ENCODE measurements around the gene ENO4. TPM values are rescaled to one million over a fixed set of nuclear protein-coding genes. Genes with fewer than 3 reads are reported as not detected.

ENO4 gene, protein sequence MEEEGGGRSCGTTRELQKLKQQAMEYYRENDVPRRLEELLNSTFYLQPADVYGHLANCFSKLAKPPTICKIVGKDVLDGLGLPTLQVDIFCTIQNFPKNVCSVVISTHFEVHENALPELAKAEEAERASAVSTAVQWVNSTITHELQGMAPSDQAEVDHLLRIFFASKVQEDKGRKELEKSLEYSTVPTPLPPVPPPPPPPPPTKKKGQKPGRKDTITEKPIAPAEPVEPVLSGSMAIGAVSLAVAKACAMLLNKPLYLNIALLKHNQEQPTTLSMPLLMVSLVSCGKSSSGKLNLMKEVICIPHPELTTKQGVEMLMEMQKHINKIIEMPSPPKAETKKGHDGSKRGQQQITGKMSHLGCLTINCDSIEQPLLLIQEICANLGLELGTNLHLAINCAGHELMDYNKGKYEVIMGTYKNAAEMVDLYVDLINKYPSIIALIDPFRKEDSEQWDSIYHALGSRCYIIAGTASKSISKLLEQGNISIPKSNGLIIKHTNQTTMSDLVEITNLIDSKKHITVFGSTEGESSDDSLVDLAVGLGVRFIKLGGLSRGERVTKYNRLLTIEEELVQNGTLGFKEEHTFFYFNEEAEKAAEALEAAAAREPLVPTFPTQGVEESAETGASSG
- 0.46 TPM for total RNA-seq
- long read RNA-seq, partial matches to known transcripts = 0 of 1 reads
- long read RNA-seq, other reads (novel, unspliced or antisense) = 1 of 1 reads

DNA sequence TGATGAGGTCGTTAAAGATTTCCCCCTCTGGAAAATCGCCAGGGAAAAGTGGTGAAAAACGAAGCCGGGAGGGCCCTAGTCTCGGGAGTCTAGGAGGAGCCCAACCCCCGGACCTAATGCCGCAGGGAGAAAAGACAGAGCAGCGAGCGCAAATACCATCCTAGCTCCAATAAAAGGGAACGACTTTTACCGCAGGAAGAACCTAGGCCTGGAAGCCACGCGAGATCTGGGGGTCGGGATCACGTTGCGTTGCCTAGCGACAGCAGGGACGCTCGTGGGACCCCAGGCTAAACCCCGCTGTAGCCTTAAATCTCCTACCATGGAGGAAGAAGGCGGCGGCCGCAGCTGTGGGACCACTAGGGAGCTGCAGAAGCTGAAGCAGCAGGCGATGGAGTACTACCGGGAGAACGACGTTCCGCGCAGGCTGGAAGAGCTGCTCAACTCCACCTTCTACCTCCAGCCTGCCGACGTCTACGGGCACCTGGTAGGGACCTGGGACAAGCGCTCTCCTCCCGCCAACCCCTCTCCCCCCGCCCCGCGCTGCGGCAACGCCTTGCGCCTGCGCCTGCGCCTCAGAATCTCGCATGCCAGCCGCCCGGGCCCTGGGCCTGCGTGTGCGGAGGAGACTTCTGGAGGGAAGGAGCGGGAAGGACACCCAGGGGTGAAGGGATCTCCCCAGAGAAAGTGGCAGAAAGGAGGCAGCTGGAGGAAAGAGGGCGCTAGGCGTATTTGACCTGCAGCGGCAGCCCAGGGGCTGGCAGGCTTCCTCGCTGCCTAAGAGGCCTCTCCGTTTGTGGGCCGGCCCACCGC, at the start of gene ENO4:
Gene ENO4, plus strand, starts transcription at position 252 of the 810 bp plus-strand sequence. Its CDS starts 68 bp downstream, at position 320.
- intact Hi-C loops (cut with DNase I) = no loop called here
- ATAC-seq (ENCODE audit: poor library complexity) = peak; percentile 97
- peak; percentile 80 for DNase-seq

DNA sequence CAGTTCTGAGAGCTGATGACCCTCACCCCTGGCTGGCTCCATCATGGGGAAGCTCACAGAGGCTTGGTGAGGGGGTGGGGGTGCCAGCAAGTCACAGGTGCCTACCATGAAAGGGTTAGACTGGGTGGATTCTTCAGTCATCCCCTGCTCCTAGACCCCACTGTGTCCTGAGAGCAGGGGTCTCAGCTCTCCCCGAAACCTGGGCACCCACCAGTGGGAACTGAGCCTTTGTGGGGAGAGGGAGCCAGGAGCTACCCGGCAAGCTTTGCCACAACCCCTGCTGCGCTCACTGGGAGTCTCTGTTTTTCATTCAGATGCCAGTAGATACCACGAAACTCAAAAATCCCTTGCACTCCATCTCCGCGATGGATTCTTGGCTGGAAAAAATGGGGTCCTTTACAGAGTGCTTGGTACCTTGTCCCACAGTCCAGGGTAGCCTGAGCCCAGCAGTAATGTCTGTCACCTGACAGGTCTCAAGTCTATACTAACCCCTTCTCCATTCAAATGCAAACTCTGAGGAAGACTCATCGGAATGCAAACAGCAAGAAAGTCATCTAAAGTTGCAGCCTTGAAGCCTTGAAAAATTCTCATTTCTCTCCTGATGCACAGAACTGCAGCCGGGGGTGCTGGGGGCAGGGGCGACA, 48.9 kb upstream of the ENO4 start:
- no peak for DNase-seq
- ATAC-seq (ENCODE audit: poor library complexity) = no peak
- intact Hi-C loops (cut with DNase I) = no loop called here

DNA sequence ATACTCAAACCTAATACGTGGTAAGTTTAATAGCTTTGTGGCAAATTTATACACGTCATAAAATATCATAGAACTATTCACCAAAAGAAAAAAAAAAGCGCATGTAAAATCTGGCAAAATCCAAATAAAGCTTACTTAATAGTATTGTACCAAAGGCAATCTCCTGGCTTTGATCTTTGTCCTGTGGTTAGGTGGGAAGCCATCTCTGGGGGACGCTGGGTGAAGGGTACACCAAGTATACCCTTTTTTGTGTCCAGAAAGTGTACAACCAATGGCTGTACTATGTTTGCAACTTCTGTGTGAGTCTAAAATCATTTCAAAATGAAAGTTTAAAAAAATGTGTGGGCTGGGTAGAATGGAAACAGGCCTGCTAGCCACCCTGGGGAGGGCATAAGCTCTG, 47.6 kb upstream of the ENO4 start:
- intact Hi-C loops (cut with DNase I) = no loop called here
- no peak for ATAC-seq (ENCODE audit: poor library complexity)

DNA sequence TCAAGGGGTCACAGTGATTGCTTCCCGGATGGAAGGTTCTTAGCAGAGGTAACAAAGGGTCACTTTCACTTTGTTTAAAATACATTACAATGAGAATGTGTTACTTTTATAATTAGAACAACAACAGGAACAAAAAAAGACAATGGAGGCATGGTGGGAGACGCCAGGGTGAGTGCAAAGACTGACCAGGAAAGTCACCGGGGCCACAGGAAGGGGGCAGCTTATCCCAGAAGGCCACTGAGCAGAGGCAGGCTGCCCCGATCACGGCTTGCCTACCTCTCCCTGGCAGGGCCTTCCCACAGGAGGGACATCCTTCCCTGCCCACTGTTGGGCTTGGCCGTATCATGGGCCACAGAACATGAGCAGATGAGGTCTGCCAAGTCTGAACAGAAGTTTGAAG, 46.8 kb upstream of the ENO4 start:
- no peak for ATAC-seq (ENCODE audit: poor library complexity)
- intact Hi-C loops (cut with DNase I) = no loop called here
- no peak for DNase-seq

More for the DNA sequence above, 47.6 kb upstream of the ENO4 start:
- no peak for DNase-seq

DNA sequence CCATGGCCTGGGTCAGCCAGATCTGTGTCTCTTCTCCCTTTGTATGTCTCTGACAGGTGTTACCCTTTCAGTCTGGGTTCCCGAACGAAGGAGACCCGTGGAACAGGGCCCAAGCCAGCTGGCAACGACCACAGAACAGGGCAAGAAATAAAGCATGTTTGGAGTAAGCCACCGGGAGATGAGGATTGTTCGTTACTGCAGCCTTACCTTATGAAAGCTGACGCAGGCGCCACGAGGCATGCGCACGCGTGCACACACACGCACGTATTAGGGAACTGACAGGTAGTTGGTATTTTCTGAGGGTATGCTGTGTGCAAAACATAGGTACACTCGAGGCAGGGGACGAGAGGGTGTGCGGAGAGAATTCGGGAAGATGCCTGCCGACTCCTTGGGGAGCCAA, 46.4 kb upstream of the ENO4 start:
- intact Hi-C loops (cut with DNase I) = no loop called here
- DNase-seq (no peak), ATAC-seq (ENCODE audit: poor library complexity) (no peak)

DNA sequence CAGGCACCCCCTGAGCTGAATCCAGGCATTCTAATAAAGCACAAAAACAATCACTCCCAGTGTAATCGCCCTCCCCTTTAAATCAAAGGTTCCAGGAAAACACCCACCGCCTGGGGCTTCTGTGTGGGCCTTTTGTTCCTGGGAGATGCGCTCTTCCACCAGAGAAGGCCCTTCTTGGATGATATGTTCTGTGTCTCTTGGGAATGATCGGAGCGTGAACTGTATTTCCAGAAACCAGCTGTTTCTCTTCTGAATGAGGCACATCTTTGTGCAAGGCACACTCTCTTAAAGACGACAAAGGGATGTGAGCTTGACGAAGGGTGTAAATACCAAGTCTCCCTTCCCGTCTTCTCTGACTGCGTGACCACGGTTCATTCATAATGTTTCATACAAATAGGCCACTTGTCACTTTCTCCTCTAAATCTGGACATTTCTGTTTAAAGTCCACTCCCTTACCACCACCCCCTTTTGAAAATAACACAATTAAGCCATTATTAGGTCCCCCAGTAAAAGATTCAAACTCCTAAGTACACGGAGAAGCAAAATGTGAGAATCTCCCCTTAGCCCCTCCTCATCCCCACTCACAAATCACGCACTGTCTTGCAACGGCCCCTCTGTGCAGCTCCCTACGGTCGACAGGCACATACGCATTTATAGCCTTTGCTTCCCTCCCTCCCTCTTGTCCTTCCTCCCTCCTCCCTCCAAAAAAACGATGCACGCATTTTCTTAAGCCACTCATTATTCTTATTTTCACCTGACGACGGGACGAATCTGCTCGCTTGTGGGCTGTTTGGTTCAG, 45.6 kb upstream of the ENO4 start:
- ATAC-seq (ENCODE audit: poor library complexity) (no peak), DNase-seq (no peak)
- intact Hi-C loops (cut with DNase I) = no loop called here

DNA sequence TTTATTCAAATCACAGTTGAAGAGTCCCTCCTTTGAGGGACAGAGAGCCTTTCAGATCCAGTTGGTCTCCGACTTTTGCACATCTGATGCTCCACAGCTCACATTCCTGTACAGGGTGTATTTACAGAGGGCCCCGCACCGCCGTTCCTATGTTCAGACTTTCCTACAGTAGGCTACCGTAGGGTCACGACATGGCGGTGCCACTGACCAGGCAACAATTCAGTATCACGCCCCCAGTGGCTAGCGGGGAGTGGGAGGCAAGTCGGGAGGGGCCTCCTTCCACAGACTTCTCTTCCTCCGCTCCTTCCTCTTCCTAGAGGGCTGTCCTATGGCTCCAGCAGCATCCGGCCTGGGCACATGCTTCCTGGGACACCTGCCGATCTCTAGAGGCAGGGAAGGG, 40.6 kb upstream of the ENO4 start:
- intact Hi-C loops (cut with DNase I) = no loop called here
- ATAC-seq (ENCODE audit: poor library complexity) (no peak), DNase-seq (no peak)

DNA sequence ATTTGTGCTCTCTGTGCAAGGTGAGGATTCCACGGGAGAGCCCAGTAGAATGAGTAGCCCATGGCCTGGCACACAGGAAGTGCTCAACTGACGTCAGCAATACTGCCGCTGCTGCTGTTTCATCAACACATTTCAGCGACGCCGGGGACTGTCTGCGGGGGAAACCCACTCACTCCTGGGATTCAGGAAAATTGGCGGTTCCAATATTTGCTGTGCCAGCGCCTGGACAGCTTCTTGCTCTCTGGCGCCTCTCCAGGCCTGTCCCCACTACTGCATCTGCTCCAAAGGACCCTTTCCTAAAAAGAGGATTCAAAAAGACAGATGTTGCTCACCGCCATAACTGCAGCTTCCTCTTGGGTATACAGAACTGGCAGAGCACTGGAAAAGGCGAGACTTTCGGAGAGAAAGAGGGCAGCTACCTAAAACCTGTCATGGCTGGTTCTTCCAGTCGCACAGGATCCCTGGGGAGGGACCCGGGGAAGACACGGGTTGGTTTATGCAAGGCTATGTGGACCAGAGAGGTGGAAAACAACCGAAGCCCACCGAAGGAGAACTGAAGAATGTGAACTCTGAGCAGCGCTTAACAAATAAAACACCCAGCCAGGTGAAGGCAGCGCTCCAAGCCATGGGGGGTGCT, 39.7 kb upstream of the ENO4 start:
- intact Hi-C loops (cut with DNase I) = no loop called here
- ATAC-seq (ENCODE audit: poor library complexity) = no peak
- peak; percentile 48 for DNase-seq

DNA sequence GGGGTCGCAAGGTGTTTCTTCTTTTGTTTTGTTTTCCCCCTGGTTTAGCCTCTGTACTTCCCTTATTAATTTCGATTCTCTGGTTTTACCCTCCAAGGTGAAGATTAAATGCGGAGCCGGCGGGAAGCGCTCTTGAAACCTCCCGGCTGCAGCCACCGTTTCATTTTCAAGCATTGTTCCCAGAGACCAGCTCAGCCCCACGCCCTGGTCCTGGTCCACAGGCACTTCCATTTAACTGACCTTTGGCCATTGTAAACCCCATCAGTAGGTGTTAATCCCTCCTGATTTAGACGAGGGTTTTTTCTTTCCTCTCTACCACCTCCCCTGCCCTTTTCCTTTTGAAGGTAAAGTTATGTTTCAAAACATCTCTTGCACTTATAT, 39.2 kb upstream of the ENO4 start:
- DNase-seq (no peak), ATAC-seq (ENCODE audit: poor library complexity) (no peak)
- intact Hi-C loops (cut with DNase I) = no loop called here

DNA sequence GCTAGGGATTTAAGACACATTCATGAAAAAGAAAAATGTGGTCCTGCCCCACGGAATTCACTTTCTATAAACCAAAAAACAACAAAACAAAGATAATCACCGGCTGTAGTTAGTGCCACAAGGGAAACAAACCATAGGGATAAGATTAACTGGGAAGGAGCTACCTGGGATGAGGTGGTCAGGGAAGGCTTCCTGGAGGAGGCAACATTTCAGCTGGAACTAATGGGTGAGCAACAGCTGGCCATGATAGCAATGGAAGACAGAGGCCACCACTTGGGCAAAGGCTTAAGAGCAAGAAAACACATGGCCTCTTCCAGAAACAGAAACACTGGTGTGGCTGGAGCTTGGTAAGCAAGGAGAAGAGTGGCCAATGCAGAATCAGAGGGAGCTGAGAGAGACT, 38.4 kb upstream of the ENO4 start:
- intact Hi-C loops (cut with DNase I) = no loop called here
- DNase-seq (no peak), ATAC-seq (ENCODE audit: poor library complexity) (no peak)

DNA sequence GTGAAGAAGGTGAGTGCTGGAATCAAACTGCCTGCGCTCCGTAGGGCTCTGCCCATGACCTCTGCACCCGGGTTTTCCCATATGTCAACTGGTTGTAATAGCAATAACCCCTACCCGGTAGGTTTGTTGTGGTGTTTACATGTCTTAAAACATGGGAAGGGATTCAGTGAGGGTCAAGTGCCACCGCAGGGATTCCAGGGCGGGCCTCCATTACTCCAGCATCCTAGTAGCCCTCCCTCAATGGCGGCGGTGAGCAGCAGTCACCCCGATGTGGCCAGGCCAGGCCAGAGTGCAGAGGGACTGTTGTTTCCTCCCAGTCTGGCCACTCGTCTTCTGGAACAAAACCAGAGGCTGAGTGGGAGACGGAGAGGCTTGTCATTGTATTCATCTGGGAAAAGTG, 37.6 kb upstream of the ENO4 start:
- DNase-seq (no peak), ATAC-seq (ENCODE audit: poor library complexity) (no peak)
- intact Hi-C loops (cut with DNase I) = no loop called here

DNA sequence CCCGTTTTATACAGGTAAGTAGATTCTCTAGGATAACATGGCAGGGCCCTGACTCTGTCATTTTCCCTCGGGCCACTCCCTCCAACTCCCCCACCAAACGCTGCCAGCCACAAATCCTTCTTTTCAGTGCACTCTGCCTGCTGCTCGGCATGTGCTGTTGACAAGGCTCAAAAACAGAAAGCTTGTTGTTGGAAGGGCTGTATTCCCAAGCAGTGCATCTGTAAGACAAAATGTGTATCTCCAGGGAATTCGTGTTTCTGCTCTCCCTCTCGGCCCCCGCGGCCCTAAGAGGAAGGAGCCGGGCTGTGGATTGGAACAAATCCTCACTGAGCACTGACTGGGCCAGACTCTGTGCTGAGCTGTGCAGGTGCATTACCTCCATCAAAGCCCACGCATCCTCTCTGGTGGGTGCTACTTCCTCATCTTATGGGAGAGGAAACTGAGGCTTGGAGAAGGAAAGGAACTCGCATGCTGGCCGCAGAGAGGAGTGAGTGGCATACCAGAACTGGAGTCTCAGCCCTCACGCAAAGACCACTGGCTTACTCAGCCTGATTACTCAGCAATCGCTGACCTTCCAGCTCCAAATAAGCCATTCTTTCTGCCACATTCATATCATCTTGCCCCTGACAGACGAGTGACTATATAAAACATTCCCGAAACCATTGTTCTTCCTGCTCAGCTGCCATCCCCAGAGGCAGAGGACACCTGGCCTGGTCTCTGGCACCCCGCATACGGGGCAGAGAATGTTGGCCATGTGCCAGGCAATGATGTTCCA, 33.5 kb upstream of the ENO4 start:
- intact Hi-C loops (cut with DNase I) = no loop called here
- ATAC-seq (ENCODE audit: poor library complexity) (no peak), DNase-seq (no peak)

DNA sequence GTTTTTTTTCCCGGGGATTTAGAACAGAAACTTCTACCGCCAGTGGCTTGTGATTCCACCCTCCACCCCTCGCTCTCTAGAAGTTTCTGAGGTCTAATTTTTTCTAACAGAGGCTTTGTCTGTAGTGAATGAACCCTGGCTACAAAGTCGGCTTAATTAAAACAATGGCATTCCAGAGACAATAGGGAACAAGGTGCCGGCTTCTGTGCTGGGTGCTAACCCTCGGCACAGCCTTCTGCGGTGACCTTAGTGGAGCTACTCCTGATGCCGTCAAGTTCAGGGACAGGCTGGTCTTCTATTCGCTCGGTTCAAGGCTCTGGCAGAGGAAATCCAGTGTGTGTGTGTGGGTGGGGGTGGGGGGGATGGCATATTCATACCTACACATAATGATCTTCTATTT, 32.1 kb upstream of the ENO4 start:
- ATAC-seq (ENCODE audit: poor library complexity) = no peak
- intact Hi-C loops (cut with DNase I) = no loop called here
- DNase-seq = no peak

DNA sequence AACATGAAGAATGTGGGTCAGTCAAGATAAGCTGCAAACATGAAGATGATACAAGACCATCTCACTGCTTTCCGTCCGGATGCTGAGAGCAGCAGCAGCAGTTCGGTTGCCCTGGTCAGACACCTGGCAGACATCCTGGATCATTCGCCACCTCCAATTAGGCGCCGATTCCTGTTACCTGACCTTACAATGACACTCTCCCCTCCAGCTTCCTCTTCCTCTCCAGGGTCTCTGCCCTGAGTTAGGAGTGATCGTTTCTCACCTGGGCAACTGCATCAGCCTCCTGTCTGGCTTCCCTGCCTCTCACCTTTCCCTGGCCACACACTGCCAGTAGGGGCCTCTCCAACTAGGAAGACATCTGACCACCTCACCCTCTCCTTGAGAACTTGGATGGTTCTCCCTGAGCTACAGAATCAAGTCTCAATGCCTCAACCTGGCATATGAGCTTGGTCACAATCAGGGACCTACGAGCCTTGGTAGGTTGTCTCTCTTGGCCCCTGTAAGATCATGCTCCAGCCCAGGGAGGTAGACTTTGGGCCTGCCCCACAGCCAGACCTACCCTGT, 31.4 kb upstream of the ENO4 start:
- ATAC-seq (ENCODE audit: poor library complexity) (no peak), DNase-seq (no peak)
- intact Hi-C loops (cut with DNase I) = no loop called here

DNA sequence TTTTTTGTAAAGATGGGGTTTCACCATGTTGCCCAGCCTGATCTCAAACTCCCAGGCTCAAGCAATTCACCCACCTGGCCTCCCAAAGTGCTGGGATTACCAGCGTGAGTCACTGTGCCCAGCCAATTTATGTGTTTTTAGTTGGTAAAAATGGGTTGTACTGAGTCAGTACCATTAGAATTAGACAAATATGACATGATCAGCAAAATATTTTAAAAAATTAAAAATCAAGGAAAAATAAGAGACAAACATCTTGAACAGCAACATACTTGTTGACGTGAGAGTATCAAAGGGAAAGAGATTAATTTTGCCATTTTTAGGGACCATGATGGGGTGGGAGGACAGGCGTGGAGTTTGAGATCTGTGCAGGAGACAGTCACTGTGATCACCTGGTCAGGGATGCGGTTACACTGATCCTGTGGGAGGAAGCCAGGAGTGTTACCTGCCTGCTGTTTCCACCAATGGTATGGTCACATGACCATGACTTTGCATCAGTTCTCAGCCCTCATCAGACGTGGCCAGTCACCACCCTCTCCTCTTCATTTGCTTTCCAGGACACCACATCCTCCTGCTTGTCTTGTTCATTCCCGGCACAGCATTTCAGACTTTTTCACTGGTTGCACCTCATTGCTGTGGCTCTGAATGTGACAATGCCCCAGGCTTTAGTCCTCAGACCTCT, 29.2 kb upstream of the ENO4 start:
- intact Hi-C loops (cut with DNase I) = no loop called here
- no peak for DNase-seq
- no peak for ATAC-seq (ENCODE audit: poor library complexity)

DNA sequence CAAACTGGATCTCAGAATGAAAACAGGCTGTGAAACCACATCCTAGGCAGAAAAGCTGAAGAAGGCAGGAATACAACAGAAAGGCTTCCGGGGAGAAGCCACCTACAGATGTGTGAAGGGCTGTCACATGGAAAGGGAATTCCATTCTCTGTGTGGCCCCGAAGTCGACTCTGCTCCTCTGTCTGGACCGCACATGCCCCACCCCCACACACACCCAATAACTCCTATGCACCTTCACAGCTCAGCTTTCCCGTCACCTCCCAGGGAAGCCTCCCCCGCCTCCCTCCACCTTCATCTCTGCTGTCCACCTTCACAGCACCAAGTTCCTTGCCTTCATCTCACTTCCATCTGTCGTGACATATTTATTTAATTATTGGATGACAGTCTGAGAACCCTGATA, 23.4 kb upstream of the ENO4 start:
- ATAC-seq (ENCODE audit: poor library complexity) = no peak
- no peak for DNase-seq
- intact Hi-C loops (cut with DNase I) = no loop called here

Data from Right ventricle myocardium superior (tissue), 1 donor.